ENCODE results near the gene PGPEP1.

PGPEP1 gene

DNA sequence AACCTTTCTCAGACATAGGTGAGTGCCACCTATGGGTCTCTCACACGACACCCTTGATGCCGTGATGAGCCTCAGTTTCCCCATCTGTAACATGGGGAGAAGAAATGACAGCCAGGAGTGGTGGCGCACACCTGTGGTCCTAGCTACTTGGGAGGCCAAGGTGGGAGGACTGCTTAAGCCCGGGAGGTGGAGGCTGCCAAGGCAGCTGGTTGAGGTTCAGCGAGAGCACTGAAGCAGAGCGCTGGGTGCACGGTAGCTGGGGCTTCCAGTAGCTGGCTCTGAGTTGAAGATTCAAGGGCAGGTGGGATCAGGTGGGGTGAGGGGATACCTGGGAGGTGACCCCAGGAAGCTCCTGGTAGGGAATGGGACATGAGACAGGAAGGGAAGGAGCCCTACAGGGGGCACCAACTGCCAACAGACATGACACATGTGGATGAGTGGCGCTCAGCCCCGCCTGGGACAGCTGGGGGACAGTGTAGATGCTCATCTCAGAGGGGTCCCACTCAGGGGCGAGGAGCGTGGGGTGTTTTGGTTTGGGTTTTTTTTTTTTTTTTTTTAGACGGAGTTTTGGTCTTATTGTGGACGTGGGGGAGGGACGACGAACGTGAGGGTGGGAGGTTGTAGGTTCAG is 72.3 kb downstream of the PGPEP1 start:
- TF ChIP-seq CTCF (IDR thresholded peaks at IDR 0.05; ENCODE audit: low read depth, low read length), result no peak
- no peak overlapping the region for H3K4me3 ChIP-seq (replicated peaks in 1 of 2; ENCODE audit: low read depth in 2 of 2, low read length in 2 of 2)
- no peak for DNase-seq (ENCODE audit: low read depth in 2 of 2)

DNA sequence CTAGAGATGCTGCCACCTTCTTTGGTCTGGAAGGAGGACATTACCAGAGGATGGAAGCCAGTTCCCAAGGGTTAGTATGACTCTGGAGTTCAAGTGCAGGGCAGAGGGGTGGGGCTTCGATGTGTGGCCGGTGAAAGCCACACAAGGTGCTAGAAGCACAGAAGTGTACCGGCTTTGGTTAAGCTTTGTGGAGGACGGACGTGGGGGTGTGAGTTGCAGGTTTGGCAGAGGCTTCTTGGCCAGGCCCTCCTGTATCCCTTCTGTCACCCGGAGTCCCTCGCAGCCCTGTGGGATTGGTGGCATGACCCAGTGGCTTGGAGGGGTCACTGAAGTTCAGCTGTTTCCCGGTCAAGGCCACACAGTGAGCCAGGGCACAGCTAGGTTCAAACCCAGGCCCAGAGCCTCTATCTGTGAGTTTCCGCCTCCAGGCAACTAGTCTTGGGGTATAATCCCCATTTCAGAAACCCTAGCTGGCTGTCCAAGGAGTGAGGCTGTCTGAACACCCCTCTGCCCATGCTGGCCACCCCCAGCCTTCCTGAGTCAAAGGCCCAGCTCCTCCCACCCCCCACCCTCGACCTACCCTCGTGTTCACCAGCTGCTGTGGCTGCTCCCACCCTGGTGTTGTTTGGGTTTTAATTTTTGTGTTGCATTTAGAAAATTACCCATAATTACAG is 74.2 kb downstream of the PGPEP1 start:
- no peak for TF ChIP-seq CTCF (IDR thresholded peaks at IDR 0.05; ENCODE audit: low read depth, low read length)
- peak in 1 of 2 donors; percentile 45 for DNase-seq (ENCODE audit: low read depth in 2 of 2)
- H3K4me3 ChIP-seq (replicated peaks in 1 of 2; ENCODE audit: low read depth in 2 of 2, low read length in 2 of 2), result peak overlapping the region; percentile 30 to 48

GRCh38 chr19:18415178-18415867 is 74.9 kb downstream of the PGPEP1 start:
- TF ChIP-seq CTCF (IDR thresholded peaks at IDR 0.05; ENCODE audit: low read depth, low read length), result no peak
- peak; percentile 80 to 96 for DNase-seq (ENCODE audit: low read depth in 2 of 2)
- peak overlapping the region; percentile 30 to 48 for H3K4me3 ChIP-seq (replicated peaks in 1 of 2; ENCODE audit: low read depth in 2 of 2, low read length in 2 of 2)

DNA sequence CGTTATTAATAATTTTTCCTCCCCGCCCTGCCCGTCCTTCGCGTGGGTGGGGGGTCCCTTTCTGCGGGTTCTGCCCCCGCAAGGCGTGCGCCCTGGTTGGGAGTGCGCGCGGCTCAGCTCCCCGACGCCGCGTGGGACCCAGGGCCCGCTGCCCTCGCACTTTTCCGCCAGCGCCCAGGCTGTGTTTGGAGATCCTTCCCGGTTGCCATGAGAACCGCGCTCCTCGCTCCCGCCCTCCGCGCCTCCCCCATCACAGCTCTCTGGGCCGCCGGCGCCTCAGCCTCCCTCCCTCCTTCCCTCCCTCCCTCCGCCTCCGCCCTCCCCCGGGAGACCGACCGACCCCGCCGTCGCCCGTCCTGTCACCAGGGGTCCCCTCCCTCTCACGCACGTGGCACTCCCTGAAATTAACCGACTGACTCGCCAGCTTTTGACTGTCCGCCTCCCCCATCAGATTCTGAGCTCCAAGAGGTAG is 76.4 kb downstream of the PGPEP1 start:
- TF ChIP-seq CTCF (IDR thresholded peaks at IDR 0.05; ENCODE audit: low read depth, low read length), result no peak
- DNase-seq (ENCODE audit: low read depth in 2 of 2), result peak; percentile 92 to 96
- peak overlapping the region; percentile 17 to 33 for H3K4me3 ChIP-seq (replicated peaks in 1 of 2; ENCODE audit: low read depth in 2 of 2, low read length in 2 of 2)

GRCh38 chr19:18417250-18418028 is 77.0 kb downstream of the PGPEP1 start:
- peak; percentile 78 to 95 for DNase-seq (ENCODE audit: low read depth in 2 of 2)
- peak overlapping the region; percentile 17 to 33 for H3K4me3 ChIP-seq (replicated peaks in 1 of 2; ENCODE audit: low read depth in 2 of 2, low read length in 2 of 2)

More at GRCh38 chr19:18417250-18418028, 77.0 kb downstream of the PGPEP1 start:
- TF ChIP-seq CTCF (IDR thresholded peaks at IDR 0.05; ENCODE audit: low read depth, low read length), result no peak

All from cardiac fibroblast (primary cell).